ENCODE data around the gene SCP2D1. TPM values are rescaled to one million over a fixed set of nuclear protein-coding genes. Genes with fewer than 3 reads are reported as not detected.

SCP2D1 gene
- polyA plus RNA-seq, 1 of the 3 experiments (the other 2 are of a cell fraction), result not detected

DNA sequence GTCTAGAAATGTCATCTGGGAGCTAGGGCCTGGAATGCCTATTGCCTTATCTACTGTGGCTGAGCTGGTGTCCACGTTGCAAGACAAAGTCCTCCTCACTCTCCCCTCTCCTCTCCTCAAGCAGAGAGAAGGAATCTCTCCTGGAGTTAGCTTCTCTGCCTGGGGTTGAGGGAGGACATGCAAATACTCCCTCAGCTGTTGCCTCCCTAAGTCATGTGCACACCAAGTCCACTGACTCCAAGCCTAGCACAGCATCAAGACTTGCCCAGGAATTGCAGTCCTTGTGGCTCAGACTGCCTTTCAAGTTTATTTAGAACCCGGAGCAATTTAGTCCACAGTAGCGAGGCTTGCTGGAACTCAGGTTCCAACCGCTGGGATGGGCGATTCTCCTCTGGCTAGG, 38.0 kb upstream of the SCP2D1 start:
- H3K9me2 ChIP-seq, result no peaks in the 10 kb centered on the region
- no peak for TF ChIP-seq RFX5 (IDR thresholded peaks at IDR 0.05; ENCODE audit: low read length)
- TF ChIP-seq, protein P1, sequence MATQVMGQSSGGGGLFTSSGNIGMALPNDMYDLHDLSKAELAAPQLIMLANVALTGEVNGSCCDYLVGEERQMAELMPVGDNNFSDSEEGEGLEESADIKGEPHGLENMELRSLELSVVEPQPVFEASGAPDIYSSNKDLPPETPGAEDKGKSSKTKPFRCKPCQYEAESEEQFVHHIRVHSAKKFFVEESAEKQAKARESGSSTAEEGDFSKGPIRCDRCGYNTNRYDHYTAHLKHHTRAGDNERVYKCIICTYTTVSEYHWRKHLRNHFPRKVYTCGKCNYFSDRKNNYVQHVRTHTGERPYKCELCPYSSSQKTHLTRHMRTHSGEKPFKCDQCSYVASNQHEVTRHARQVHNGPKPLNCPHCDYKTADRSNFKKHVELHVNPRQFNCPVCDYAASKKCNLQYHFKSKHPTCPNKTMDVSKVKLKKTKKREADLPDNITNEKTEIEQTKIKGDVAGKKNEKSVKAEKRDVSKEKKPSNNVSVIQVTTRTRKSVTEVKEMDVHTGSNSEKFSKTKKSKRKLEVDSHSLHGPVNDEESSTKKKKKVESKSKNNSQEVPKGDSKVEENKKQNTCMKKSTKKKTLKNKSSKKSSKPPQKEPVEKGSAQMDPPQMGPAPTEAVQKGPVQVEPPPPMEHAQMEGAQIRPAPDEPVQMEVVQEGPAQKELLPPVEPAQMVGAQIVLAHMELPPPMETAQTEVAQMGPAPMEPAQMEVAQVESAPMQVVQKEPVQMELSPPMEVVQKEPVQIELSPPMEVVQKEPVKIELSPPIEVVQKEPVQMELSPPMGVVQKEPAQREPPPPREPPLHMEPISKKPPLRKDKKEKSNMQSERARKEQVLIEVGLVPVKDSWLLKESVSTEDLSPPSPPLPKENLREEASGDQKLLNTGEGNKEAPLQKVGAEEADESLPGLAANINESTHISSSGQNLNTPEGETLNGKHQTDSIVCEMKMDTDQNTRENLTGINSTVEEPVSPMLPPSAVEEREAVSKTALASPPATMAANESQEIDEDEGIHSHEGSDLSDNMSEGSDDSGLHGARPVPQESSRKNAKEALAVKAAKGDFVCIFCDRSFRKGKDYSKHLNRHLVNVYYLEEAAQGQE (IDR thresholded peaks at IDR 0.05; ENCODE audit: low read depth, low read length), result no peak
- H3K4me3 ChIP-seq (ENCODE audit: low read depth in 2 of 2, low read length in 1 of 2), result no peak overlapping the region
- H4K20me1 ChIP-seq (ENCODE audit: insufficient read depth), result no peaks in the 10 kb centered on the region
- peaks cover 4% of the 10 kb centered on the region; the same call in 1 of the 2 replicates for H3K9me3 ChIP-seq
- no peak overlapping the region for H3K4me2 ChIP-seq
- 20% methylated on average over 2 of the region's 5 CpGs for WGBS (ENCODE audit: low lambda C conversion rate)
- ChIA-PET CTCF (no interaction called here), POLR2A (no interaction called here)
- H3F3A ChIP-seq (replicated peaks; ENCODE audit: insufficient read depth), result no peaks in the 10 kb centered on the region
- H3K4me1 ChIP-seq (ENCODE audit: control insufficient read depth in 1 of 2, insufficient read depth in 2 of 2, low read depth in 1 of 2, low read length in 1 of 2), result no peaks in the 10 kb centered on the region
- H3K27me3 ChIP-seq (ENCODE audit: insufficient read depth), result no peaks in the 10 kb centered on the region
- no peak overlapping the region for H3K27ac ChIP-seq (ENCODE audit: low read depth in 2 of 2, low read length in 1 of 2)
- no peak overlapping the region for H3K9ac ChIP-seq
- no peak overlapping the region for H2AFZ ChIP-seq (ENCODE audit: low read depth)
- DNase-seq, result no peak
- H3K36me3 ChIP-seq (replicated peaks in 1 of 2; ENCODE audit: control insufficient read depth in 1 of 2, insufficient read depth in 2 of 2, low read length in 1 of 2), result no peaks in the 10 kb centered on the region
- no peaks in the 10 kb centered on the region for H3K79me2 ChIP-seq (ENCODE audit: insufficient read depth)

GRCh38 chr20:18778690-18779392, 34.7 kb upstream of the SCP2D1 start:
- Histone ChIP-seq H3K4me3 (ENCODE audit: low read depth in 2 of 2, low read length in 1 of 2) (no peak overlapping the region), H3K36me3 (replicated peaks in 1 of 2; ENCODE audit: control insufficient read depth in 1 of 2, insufficient read depth in 2 of 2, low read length in 1 of 2) (no peaks in the 10 kb centered on the region), H3K9ac (no peak overlapping the region), H3K79me2 (ENCODE audit: insufficient read depth) (no peaks in the 10 kb centered on the region), H3K9me3 (no peaks in the 10 kb centered on the region), H3K27ac (ENCODE audit: low read depth in 2 of 2, low read length in 1 of 2) (no peak overlapping the region), H3K4me2 (no peak overlapping the region), H3K9me2 (no peaks in the 10 kb centered on the region), H3F3A (replicated peaks; ENCODE audit: insufficient read depth) (no peaks in the 10 kb centered on the region), H4K20me1 (ENCODE audit: insufficient read depth) (no peaks in the 10 kb centered on the region), H3K27me3 (ENCODE audit: insufficient read depth) (no peaks in the 10 kb centered on the region), H2AFZ (ENCODE audit: low read depth) (no peak overlapping the region), H3K4me1 (ENCODE audit: control insufficient read depth in 1 of 2, insufficient read depth in 2 of 2, low read depth in 1 of 2, low read length in 1 of 2) (no peaks in the 10 kb centered on the region)
- TF ChIP-seq ELF1 (IDR thresholded peaks at IDR 0.05) (no peak), FOSL2 (IDR thresholded peaks at IDR 0.05; ENCODE audit: borderline replicate concordance, low read depth) (no peak), GATA2 (CRISPR knock-in tag; IDR thresholded peaks at IDR 0.05) (no peak), RAD21 (IDR thresholded peaks at IDR 0.05; ENCODE audit: low read length) (no peak), RCOR1 (IDR thresholded peaks at IDR 0.05; ENCODE audit: low read length) (no peak)
- ChIA-PET CTCF (no interaction called here), POLR2A (no interaction called here)
- 54% methylated on average over 9 of the region's 10 CpGs for WGBS (ENCODE audit: low lambda C conversion rate)
- DNase-seq, result no peak
